HG02870 (cell line): Measurements from ENCODE around the gene WDR12.
A peak's percentile ranks its signal among the peaks of the same experiment; 100 is the strongest.
"Not testable (repeated sequence)": the region's sequence is repeated elsewhere in the genome, so short reads cannot be mapped to it uniquely, and the experiment has no call there.

Experiments used
- ATAC-seq: cut with Tn5 transposase; IDR thresholded peaks from one replicate; pipeline ENCODE4 v1.9.1; 2021; ENCODE audit warnings: mild to moderate bottlenecking, moderate library complexity; ENCODE audit not compliant: unreplicated experiment

The WDR12 gene

GRCh38 chr2:202885190-202885589 is 26.3 kb downstream of the WDR12 start:
- ATAC-seq, result no peak

GRCh38 chr2:202883987-202884675 is 27.3 kb downstream of the WDR12 start:
- no peak for ATAC-seq

- no peak for ATAC-seq
Observed at GRCh38 chr2:202881570-202881969, 29.9 kb downstream of the WDR12 start.

GRCh38 chr2:202877699-202878098 is 33.8 kb downstream of the WDR12 start:
- no peak for ATAC-seq

- ATAC-seq, result peak; percentile 43
Observed at GRCh38 chr2:202871300-202872141, 40.0 kb downstream of the WDR12 start, which contains the start of gene ICA1L. Gene ICA1L, minus strand, starts transcription at chr2:202871766. Its CDS starts 42,757 bp downstream, at chr2:202829009.

- peak; percentile 78 for ATAC-seq
Observed at GRCh38 chr2:202870431-202871299, 40.8 kb downstream of the WDR12 start.

- no peak for ATAC-seq
Observed at GRCh38 chr2:202861987-202862386, 49.5 kb downstream of the WDR12 start.

GRCh38 chr2:202858601-202859000 is 52.9 kb downstream of the WDR12 start:
- ATAC-seq, result no peak

- not testable (repeated sequence) for ATAC-seq
Observed at GRCh38 chr2:202849343-202849742, 62.1 kb downstream of the WDR12 start.

- no peak for ATAC-seq
Observed at GRCh38 chr2:202848813-202849212, 62.7 kb downstream of the WDR12 start.

- peak; percentile 80 for ATAC-seq
Observed at GRCh38 chr2:202847693-202848524, 63.6 kb downstream of the WDR12 start.

GRCh38 chr2:202844656-202845055 is 66.8 kb downstream of the WDR12 start:
- ATAC-seq, result no peak

GRCh38 chr2:202842690-202843089 is 68.8 kb downstream of the WDR12 start:
- no peak for ATAC-seq

- ATAC-seq, result no peak
Observed at GRCh38 chr2:202841090-202841867, 70.2 kb downstream of the WDR12 start.

GRCh38 chr2:202831242-202832220 is 79.9 kb downstream of the WDR12 start:
- ATAC-seq, result no peak

- no peak for ATAC-seq
Observed at GRCh38 chr2:202824901-202825300, 86.6 kb downstream of the WDR12 start.
